ENCODE results near the gene UPK2. TPM values are rescaled to one million over a fixed set of nuclear protein-coding genes. Genes with fewer than 3 reads are reported as not detected.
A peak's percentile ranks its signal among the peaks of the same experiment; 100 is the strongest.

The UPK2 gene
- polyA plus RNA-seq, 1 of the 3 experiments (the other 2 are of a cell fraction): 0.15 TPM

DNA sequence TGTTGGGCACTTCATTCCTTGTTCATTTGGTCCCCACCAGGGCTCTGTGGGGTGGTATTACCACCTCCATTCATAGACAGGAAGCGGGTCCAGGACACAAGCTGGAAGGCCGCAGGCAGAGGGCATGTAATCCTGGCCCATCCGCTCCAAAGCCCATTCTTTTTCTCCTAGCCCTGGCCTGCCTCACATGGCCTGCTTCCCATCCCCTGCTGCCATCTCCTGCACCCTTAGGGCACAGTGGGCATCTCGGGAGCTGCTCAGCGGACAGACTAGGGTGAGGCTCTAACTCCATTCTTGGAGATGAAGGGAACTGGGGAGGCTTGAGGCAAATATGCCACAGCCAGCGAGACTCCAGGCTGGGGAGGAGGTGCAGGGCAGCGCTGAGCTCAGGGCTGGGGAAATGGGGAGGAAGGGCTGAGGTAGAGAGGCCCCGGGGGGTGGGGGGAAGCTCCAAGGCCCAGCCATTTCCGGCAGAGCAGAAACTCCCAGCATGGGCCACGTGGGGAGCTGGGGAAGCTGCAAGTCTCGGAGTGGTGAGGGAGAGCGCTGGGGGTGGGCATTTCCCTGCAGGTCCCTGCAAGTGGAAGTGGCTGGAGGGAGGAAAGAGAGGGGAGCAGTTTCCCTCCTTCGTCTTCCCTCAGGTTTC lies 16.0 kb upstream of the UPK2 start:
- 70% methylated on average over 12 of the region's 13 CpGs for WGBS (ENCODE audit: low lambda C conversion rate)
- Histone ChIP-seq H3K4me3 (ENCODE audit: low read depth in 2 of 2, low read length in 1 of 2) (no peak overlapping the region), H3F3A (replicated peaks; ENCODE audit: insufficient read depth) (peaks cover 10% of the 10 kb centered on the region), H4K20me1 (ENCODE audit: insufficient read depth) (no peaks in the 10 kb centered on the region), H3K36me3 (replicated peaks in 1 of 2; ENCODE audit: control insufficient read depth in 1 of 2, insufficient read depth in 2 of 2, low read length in 1 of 2) (no peaks in the 10 kb centered on the region), H3K9me2 (no peaks in the 10 kb centered on the region), H2AFZ (ENCODE audit: low read depth) (no peak overlapping the region), H3K27me3 (ENCODE audit: insufficient read depth) (no peaks in the 10 kb centered on the region), H3K27ac (ENCODE audit: low read depth in 2 of 2, low read length in 1 of 2) (no peak overlapping the region), H3K79me2 (ENCODE audit: insufficient read depth) (no peaks in the 10 kb centered on the region), H3K9me3 (no peaks in the 10 kb centered on the region), H3K9ac (no peak overlapping the region), H3K4me2 (no peak overlapping the region), H3K4me1 (ENCODE audit: control insufficient read depth in 1 of 2, insufficient read depth in 2 of 2, low read depth in 1 of 2, low read length in 1 of 2) (peaks cover 4 to 6% of the 10 kb centered on the region in 2 experiments; a peak in 2 of 4 replicates)
- ChIA-PET CTCF (interaction anchor here (1.0 to 2.9 kb wide), 4 partner anchors 10 to 251 kb away, joined by 3 to 28 read pairs (median 4); no protein-coding TSS in a partner anchor), POLR2A (interaction anchor here (0.6 kb wide), 1 partner anchor 58 kb away, joined by 3 read pairs; the partner anchor contains the start of gene CENATAC)
- TF ChIP-seq, protein P1, sequence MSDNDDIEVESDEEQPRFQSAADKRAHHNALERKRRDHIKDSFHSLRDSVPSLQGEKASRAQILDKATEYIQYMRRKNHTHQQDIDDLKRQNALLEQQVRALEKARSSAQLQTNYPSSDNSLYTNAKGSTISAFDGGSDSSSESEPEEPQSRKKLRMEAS (IDR thresholded peaks at IDR 0.05; ENCODE audit: low read depth): no peak
- no peak for TF ChIP-seq FOXJ3 (CRISPR knock-in tag; IDR thresholded peaks at IDR 0.05)
- no peak for TF ChIP-seq FOSL2 (IDR thresholded peaks at IDR 0.05; ENCODE audit: borderline replicate concordance, low read depth)
- no peak for TF ChIP-seq CHD2 (IDR thresholded peaks at IDR 0.05; ENCODE audit: low read length, partially characterized antibody)
- TF ChIP-seq EP300 (IDR thresholded peaks at IDR 0.05; ENCODE audit: borderline replicate concordance in 1 of 2, low read depth in 1 of 2, low read length in 1 of 2): no peak
- no peak for TF ChIP-seq FOXM1 (IDR thresholded peaks at IDR 0.05; ENCODE audit: low read depth)
- no peak for TF ChIP-seq SMC3 (IDR thresholded peaks at IDR 0.05; ENCODE audit: low read depth, low read length)
- TF ChIP-seq NRF1 (IDR thresholded peaks at IDR 0.05; ENCODE audit: low read depth, low read length): no peak
- TF ChIP-seq, protein P2, sequence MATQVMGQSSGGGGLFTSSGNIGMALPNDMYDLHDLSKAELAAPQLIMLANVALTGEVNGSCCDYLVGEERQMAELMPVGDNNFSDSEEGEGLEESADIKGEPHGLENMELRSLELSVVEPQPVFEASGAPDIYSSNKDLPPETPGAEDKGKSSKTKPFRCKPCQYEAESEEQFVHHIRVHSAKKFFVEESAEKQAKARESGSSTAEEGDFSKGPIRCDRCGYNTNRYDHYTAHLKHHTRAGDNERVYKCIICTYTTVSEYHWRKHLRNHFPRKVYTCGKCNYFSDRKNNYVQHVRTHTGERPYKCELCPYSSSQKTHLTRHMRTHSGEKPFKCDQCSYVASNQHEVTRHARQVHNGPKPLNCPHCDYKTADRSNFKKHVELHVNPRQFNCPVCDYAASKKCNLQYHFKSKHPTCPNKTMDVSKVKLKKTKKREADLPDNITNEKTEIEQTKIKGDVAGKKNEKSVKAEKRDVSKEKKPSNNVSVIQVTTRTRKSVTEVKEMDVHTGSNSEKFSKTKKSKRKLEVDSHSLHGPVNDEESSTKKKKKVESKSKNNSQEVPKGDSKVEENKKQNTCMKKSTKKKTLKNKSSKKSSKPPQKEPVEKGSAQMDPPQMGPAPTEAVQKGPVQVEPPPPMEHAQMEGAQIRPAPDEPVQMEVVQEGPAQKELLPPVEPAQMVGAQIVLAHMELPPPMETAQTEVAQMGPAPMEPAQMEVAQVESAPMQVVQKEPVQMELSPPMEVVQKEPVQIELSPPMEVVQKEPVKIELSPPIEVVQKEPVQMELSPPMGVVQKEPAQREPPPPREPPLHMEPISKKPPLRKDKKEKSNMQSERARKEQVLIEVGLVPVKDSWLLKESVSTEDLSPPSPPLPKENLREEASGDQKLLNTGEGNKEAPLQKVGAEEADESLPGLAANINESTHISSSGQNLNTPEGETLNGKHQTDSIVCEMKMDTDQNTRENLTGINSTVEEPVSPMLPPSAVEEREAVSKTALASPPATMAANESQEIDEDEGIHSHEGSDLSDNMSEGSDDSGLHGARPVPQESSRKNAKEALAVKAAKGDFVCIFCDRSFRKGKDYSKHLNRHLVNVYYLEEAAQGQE (IDR thresholded peaks at IDR 0.05; ENCODE audit: low read depth, low read length): no peak
- TF ChIP-seq PBX3 (IDR thresholded peaks at IDR 0.05): no peak
- TF ChIP-seq, protein P3, sequence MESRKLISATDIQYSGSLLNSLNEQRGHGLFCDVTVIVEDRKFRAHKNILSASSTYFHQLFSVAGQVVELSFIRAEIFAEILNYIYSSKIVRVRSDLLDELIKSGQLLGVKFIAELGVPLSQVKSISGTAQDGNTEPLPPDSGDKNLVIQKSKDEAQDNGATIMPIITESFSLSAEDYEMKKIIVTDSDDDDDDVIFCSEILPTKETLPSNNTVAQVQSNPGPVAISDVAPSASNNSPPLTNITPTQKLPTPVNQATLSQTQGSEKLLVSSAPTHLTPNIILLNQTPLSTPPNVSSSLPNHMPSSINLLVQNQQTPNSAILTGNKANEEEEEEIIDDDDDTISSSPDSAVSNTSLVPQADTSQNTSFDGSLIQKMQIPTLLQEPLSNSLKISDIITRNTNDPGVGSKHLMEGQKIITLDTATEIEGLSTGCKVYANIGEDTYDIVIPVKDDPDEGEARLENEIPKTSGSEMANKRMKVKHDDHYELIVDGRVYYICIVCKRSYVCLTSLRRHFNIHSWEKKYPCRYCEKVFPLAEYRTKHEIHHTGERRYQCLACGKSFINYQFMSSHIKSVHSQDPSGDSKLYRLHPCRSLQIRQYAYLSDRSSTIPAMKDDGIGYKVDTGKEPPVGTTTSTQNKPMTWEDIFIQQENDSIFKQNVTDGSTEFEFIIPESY (IDR thresholded peaks at IDR 0.05; ENCODE audit: borderline replicate concordance, low read depth): no peak
- TF ChIP-seq MEF2A (IDR thresholded peaks at IDR 0.05; ENCODE audit: borderline replicate concordance, low read depth): no peak
- no peak for TF ChIP-seq NFIC (IDR thresholded peaks at IDR 0.05; ENCODE audit: borderline replicate concordance)
- no peak for TF ChIP-seq RXRA (IDR thresholded peaks at IDR 0.05; ENCODE audit: borderline replicate concordance, low read depth)
- TF ChIP-seq IRF3 (IDR thresholded peaks at IDR 0.05; ENCODE audit: low read depth, low read length): no peak
- DNase-seq: peak; percentile 50
